ENCODE data around the gene CCND1.
"Not testable (repeated sequence)": the region's sequence is repeated elsewhere in the genome, so short reads cannot be mapped to it uniquely, and the experiment has no call there.

CCND1 gene

DNA sequence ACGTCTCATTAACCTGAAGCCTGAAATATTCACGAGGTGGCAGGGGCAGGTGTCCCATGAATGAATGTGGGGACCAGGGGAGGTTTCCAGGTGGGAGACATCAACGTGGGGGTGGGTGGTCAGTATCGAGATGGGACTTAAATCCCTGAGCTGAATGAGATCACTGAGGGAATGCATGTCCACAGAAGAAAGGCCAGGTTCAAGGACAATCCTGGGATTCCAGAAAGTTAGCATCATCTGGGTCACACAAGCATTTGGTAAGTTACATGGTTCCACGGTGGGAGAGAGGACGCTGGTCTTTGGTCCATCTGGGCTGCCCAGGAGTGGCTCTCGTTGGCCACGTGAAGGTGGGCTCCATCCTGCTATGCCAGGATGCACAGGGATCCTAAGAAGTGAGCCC lies 22.7 kb upstream of the CCND1 start:
- no peak for FAIRE-seq

DNA sequence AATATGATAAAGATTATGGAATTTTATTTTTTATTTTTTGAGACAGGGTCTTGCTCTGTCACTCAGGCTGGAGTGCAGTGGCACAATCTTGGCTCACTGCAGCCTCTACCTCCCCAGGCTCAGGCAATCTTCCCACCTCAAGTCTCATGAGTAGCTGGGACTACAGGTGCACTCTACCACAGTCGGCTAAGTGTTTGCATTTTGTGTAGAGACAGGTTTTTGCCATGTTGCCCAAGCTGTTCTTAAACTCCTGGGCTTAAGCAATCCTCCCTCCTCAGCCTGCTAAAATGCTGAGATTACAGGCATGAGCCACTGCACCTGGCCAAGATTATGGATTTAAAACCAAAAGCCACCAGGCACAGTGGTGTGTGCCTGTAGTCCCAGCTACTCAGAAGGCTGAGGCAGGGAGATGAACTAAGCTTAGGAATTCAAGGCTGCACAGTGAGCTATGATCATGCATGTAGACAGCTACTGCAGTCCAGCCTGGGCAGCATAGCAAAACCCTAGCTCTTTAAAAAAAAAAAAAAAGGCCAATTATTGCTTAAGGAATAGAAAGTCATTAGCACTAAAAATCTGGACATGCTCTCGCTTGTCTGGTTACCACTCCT lies 20.2 kb upstream of the CCND1 start:
- no peak for FAIRE-seq

DNA sequence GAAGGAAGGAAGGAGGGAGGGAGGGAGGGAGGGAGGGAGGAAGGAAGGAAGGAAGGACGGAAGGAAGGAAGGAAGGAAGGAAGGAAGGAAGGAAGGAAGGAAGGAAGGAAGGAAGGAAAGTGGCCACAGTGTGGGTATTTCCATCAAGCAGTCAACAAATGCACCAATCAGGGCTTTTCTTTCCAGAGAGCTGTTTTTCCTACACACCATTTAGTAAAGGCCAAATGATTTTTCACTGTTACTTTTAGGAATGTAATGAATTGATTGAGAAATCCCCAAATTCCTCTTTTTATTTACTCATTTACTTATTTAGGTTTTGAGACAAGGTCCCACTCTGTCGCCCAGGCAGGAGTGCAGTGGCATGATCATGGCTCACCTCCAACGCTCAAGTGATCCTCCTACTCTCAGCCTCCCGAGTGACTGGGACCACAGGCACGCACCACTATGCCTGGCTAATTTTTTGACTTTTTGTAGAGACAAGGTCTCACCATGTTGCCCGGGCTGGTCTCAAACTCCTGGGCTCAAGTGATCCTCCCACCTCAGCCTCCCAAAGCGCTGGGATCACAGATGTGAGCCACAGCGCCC lies 18.8 kb upstream of the CCND1 start:
- not testable (repeated sequence) for FAIRE-seq

DNA sequence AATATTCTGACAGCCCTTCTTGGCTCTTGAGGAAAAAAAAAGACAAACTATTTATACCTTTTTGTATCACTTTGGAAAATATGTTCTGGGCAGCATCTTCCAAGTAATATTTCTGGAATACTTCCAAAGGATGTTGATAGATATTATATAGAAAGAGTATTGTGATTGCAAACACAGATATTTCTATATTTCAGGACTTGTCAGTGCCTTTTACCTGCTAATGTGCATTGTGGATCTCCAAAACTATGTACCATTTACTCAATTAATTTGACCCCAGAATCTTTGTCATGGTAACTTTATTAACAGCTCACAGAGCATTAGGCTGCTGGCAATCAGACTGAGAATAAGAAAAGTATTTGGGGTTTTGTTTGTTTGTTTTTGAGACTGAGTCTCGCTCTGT lies 16.7 kb upstream of the CCND1 start:
- FAIRE-seq, result no peak

DNA sequence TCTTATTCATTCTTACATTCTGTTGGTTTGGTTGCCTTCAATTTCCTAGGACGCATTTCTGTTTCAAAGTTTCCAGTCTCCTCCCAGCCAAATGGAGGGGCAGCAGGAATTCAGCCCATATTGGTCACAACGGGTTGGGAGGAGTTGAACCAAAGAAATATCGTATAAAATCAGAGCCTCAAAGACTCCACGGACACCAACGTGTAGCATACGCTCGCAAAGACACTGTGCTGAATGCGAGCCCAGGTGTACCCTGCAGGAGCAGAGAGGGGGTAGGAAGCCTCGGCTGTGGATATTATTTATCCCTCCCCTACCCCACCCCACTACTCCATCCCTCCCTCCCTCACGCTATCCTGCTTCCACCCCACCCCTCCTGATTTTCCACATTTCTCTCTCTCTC lies 15.5 kb upstream of the CCND1 start:
- no peak for FAIRE-seq

DNA sequence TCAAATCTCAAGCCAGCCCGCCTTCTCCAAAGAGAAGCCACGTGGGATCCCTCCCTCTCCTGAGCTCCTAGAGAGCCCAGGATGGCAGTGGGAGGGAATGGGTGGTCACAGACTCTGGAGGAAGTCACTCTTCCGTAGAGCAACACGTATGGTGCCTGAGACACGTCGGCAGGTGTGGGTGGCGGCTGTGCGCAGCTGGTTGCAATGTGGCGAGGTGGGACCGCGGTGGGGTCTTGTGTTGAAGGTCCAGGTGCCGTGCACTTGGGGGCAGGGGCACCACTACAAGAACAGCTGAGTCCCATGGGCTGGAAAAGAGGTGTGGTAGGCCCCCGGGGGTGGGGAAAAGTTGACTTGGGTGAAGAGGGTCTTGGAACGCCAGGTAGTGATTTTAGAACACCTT lies 13.4 kb upstream of the CCND1 start:
- no peak for FAIRE-seq

DNA sequence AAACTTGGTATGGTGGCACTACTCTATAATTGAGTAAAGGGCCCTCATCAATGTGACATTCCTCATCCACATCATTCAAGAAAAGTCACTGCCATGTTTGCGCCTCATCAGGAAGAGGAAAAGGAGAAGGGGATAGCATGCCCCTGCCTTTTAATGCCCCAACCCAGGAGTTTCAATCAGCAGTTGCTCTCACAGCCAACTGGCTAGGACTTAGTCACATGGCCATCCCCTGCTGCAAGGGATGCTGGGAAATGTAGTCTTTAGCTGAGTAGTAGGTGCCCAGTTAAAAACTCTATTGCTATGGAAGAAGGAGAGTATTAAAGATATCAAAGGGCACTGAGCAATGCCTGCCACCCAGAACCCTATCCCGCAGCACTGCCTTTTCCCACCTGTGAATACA lies 10.9 kb upstream of the CCND1 start:
- FAIRE-seq, result no peak

DNA sequence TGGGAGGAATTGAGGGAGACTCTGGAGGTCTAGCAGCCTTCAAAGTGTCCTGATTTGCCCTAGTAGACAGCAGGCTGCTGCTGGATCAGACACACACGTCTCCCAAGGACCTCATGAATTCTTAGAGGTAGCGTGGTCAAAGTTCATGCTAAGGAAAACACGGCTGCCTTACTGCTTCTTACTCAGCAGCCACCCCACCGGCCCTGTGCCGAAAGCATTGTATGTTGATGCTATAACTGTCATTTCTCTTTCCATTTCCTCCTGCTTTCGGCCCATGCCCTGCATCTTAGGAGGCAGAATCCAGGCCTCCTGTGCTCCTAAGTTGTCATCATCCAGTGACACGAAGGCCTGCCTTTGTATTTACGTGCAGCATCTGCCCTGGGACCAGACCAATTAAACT lies 10.5 kb upstream of the CCND1 start:
- no peak for FAIRE-seq

DNA sequence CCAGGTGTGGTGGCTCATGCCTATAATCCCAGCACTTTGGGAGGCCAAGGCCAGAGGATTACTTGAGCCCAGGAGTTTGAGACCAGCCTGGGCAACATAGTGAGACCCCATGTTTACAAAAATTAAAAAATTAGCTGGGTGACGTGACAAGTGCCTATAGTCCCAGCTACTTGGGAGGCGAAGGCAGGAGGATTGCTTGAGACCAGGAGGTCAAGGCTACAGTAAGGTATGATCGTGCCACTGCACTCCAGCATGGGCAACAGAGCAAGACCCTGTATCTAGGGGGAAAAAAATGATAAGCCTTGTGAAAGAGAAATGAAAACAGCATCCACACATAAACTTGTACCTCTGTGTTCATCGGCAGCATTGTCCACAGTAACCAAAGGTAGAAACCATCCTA lies 8.1 kb upstream of the CCND1 start:
- FAIRE-seq, result no peak

DNA sequence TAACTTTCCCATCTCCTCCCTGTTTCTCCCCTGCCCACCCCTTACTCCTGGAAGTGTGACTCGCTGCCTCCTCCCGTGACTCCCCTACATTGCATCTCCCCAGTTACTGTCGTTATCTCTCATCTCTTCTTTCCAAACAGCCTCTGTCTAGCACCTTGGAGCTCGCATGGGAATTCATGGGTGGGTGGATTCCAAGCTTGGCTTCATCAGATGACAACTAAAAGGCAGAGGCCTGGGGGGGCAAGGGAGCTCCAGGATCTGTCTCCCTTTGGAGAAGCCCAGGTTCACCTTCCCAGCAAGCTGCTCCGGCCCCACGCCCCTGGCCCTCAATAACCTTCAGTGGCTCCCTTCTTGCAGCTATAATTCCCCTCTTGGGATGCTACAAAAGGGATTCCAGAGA lies 6.9 kb upstream of the CCND1 start:
- FAIRE-seq, result no peak

DNA sequence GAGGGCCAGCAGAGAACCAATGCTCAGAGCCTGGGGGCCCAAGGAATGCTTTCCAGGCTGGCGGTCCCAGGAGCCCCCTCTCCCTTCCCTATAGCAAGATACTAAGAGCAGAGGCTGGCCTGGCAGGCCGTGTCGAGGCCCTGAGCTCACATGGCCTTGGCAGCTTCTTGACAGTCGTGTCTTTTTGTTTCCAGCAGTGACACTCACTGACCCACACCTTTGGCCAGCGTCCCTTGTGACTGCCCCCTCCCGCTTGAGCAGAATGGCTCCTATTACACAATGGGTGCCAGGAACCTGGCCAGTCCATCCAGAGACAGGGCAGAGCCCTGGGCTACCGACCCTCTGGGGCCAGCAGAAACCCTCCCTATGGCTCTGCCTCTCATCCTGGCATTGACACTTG lies 6.4 kb upstream of the CCND1 start:
- no peak for FAIRE-seq

DNA sequence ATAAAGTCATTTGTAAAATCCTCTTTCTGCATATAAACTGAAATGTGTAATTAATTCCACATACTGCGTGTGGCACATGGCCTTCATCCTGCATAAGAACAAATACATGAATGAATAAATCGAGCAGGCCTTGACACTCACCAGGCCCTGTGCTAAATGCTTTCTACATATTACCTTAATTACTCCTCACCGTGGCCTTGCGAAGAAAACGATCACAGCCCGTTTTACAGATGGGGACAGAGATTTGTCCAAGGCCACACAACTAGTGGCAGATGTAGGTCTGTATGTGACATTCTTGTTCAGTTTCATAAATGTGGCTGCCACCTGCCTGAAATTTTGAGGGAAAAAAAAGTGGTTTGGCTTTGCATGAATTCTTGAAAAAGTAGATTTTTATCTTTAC lies 5.8 kb upstream of the CCND1 start:
- no peak for FAIRE-seq

DNA sequence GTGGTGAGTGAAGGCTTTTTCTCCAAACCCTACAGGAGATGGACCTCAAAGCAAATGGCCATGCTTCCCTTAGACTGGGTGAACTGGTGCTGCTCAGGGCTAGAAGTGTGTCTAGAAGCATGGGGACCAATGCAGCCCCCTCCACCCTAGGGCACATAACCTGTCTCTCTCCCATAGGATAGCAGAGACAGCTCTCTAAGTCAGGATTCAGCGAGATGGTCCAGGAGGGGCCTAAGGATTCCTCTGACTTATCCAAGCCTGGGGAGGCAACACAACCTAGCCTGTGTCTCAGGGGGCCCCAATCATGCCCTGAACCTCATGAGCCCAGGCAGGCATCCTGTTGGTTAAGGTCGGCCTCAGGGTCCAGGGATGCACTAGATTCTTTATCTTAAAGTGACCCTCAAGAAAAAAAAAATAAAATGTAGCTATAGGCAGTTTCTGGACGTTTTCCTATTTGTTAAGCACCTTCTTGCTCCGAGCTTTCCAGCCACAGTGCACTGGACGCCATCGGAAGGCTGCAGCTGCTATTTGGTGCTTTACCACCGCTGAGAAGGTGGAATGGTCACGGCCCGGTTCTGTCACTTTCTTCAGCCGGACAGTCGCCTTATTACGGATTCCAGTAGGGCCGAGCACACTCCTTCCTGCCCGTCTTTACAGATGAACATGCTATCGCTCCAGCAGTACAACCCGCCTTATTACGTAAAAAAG lies 5.0 kb upstream of the CCND1 start:
- FAIRE-seq, result no peak

DNA sequence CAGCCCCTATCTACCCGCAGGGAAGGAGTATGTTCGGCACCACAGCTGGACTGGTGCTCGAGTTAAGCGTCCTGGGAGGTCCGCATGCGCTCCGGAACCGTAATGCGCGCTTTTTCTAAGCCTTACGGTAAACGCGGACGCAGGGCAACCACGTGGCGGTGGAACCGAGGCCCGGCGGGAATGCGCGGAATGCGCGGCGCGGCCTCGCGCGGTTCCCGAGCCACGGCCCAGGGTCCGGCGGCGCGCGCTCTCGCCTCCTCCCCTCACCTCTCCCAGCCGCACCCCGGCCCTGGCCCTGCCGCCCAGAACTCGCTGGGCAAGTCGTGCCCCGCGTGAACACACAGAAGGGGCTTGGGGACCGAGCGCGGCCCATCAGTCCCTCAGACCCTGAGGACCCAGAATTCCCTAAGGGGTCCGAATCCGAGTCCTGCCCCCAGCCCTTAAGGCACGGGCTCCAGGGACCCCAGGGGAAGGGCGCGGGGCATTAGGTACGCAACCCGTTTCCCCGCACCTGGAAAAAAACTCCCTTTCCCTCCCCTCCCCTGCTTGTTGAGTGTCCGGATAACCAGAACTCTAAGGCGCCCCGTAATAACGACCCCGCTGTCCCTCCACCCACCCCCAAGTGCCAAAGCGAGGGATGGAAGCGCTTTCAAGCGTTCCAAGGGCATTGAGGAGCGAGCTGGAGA lies 4.3 kb upstream of the CCND1 start:
- FAIRE-seq, result no peak

DNA sequence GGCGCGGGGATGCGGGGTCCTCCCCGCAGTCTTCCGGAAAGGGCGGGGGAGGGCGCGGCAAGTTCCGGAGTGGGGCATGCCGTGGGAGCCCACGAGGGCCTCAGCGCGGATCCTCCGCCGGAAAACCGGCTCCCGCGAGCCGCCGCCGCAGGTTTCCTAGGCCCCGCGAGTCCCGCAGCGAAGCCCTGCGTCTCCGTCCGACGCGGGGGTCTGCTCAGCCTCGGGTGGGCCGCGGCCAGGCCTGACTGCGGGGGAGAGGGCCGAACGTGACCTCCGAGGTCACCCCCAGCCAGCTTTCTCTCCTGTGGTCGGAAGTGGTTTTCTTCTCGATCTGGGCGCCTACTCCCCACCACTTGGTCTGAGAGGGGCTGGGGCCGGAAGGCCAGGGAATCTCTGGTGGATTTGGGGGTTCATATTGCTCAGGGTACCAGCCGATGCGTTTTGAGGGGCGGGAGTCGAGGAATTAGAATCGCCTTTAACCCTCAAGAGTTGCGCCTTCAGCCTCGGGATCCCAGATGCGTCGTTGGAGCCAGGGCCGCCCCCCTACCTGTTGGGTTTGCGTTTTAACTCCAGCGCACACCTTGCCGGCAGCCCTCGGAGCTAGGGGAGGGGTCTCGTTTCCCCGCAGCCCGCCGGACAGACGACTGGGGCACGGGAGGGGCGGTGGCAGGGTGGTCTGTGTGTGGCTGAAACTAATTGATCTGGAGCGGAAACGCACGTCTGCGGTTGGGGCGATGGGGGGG lies 3.6 kb upstream of the CCND1 start:
- FAIRE-seq, result no peak

DNA sequence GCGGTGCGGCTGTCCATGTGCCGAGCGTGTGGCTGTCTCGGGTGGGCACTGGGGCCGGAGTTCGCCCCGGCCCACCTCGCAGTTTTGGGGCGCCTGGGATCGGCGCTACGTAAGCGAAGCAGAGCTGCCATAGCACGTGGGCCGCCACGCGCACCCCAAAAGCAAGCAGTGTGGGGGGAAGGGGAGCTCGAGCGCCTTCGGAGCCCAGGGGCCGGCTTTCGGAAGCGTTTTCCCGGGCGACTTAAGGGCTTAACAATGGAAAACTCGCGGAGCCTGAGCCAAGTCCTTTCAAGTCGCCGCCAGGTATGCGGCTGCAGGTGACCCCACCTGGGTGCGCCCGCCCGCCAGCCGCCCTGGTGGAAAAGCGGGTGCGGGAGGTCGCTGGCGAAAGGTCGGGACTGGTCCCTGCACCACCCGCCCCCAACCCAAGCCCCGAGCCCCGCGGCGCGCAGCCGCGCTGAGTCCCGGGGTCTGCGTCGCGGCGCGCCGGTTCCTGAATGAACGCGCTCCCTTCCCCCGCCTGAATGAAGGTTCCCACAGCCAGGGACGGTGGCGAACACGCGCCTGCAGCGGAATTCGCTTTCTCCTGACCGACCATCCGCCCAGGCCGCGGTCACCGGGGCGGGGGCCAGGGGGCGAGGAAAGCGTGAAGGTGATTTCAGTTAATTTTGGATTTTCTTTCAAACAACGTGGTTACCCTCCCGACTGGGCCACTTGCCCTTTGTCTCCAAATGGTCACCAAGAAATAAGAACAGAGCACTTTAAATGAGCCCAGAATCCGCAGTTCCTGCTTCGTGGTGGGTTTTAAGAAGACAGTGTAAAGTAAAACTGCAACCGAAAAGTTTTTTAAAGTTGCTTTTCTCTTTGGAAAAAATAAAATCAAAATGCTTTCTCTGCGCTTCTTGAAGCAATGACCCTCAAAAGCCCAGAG lies 2.8 kb upstream of the CCND1 start:
- no peak for FAIRE-seq

DNA sequence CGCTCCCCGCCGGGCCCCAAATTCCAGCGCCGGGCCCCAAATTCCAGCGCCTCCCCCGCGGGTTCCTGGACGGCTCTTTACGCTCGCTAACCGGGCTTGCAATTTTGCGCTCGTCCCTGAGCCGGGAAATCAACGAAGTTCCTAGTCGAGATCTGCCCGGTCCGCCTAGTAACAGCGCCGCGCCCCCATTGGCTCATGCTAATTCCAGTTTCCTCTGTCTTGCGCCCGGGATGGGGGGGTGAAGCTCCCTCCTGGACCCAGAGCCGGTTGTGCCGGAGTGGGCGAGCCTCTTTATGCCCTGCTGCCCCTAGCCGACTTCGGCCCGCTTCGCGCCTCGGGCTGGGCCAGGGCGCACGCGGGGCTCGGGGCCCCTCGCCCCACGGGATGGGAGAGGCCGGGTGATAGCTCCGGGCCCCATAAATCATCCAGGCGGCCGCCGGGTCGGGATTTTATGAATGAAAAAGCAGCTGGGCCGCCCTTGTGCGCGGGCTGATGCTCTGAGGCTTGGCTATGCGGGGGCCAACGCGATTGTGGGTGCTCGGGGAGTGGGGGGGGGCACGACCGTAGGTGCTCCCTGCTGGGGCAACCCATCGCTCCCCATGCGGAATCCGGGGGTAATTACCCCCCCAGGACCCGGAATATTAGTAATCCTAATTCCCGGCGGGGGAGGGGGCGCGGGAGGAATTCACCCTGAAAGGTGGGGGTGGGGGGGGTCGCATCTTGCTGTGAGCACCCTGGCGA lies 1.8 kb upstream of the CCND1 start:
- FAIRE-seq, result no peak

DNA sequence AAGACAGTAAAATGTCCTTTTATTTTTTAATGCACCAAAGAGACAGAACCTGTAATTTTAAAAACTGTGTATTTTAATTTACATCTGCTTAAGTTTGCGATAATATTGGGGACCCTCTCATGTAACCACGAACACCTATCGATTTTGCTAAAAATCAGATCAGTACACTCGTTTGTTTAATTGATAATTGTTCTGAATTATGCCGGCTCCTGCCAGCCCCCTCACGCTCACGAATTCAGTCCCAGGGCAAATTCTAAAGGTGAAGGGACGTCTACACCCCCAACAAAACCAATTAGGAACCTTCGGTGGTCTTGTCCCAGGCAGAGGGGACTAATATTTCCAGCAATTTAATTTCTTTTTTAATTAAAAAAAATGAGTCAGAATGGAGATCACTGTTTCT lies 1.1 kb upstream of the CCND1 start:
- no peak for FAIRE-seq

DNA sequence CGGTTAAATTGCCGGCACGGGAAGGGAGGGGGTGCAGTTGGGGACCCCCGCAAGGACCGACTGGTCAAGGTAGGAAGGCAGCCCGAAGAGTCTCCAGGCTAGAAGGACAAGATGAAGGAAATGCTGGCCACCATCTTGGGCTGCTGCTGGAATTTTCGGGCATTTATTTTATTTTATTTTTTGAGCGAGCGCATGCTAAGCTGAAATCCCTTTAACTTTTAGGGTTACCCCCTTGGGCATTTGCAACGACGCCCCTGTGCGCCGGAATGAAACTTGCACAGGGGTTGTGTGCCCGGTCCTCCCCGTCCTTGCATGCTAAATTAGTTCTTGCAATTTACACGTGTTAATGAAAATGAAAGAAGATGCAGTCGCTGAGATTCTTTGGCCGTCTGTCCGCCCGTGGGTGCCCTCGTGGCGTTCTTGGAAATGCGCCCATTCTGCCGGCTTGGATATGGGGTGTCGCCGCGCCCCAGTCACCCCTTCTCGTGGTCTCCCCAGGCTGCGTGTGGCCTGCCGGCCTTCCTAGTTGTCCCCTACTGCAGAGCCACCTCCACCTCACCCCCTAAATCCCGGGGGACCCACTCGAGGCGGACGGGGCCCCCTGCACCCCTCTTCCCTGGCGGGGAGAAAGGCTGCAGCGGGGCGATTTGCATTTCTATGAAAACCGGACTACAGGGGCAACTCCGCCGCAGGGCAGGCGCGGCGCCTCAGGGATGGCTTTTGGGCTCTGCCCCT lies 529 bp upstream of the CCND1 start:
- no peak for FAIRE-seq

DNA sequence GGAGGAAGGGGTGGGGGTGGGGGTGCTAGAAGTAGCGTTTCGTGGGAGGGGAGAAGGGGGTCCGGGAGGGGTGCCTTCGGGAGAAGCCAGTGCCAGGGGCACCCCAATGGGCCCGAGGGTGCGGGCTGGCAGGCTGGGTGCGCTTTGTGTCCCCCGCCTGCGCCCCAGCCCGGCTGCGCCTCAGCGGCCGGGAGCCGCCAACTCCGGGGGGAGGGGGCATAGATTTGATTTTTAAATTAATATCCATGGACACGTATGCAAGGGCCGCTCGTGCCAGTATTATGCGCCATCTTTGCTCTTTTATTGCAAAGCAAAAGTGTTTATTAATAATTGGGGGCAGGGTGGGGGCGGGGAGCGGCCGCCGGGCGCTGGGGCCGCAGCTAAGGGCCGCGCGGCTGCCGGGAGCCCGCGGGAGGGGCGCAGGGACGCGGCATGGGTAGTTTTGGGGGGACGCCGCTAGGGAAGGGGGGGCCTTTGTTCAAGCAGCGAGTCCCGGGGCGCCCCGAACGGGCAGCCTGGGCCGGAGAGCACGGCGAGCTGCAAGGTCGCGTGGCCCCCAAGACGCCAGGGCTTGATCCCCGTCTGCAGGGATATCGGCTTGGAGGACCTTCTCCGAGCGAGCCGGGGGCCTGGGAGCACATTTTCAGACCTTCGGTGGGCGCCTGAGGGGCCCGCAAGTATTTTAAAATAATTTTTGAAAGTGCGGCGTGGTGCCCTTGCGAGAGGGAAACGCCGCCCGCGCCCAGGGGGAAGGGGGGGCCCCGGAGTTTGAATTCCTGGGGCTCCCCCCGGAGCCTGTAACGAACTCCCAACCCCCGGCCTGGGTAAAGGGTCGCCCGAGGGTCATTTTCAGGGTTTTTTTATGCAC lies 959 bp downstream of the CCND1 start:
- no peak for FAIRE-seq
